GM12864 (cell line): ENCODE data around the gene WASHC4.
"Not testable (repeated sequence)": the region's sequence is repeated elsewhere in the genome, so short reads cannot be mapped to it uniquely, and the experiment has no call there.

Experiments used
- DNase-seq: peaks from one replicate; pipeline ENCODE4 v3.0.0-alpha.2; 2011; ENCODE audit warnings: low read depth
- H3K4me3 ChIP-seq: 2 replicates; pipeline ENCODE4 v1.5.1; 2011; ENCODE audit warnings: mild to moderate bottlenecking, low read depth, low read length, control low read depth
- TF ChIP-seq, protein P1 (sequence below): IDR thresholded peaks from 2 replicates; pipeline ENCODE4 v1.5.1; 2011; ENCODE audit warnings: low read depth, mild to moderate bottlenecking, moderate library complexity, low read length, control low read depth, inconsistent platforms; ENCODE audit errors: missing control alignments

The WASHC4 gene

DNA sequence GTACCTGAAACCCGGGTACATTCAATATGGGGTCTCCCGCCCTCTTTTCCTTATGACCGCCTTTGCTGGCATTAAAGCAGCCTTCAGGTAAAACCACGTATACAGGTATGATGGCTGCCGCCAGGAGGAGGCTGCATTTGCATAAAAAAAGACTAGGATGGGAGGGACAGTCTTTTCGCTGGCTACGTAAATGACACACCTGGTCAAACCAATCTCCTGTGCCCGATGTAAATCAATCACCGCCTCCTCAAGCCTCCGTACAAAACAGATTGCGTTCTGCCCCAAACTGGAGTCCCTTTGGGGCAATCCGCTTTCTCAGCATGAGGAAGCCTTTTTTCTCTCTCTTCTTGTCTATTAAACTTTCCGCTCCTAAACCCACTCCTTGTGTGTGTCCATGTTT is 15.2 kb upstream of the WASHC4 start:
- H3K4me3 ChIP-seq = no peak overlapping the region
- TF ChIP-seq, protein P1, sequence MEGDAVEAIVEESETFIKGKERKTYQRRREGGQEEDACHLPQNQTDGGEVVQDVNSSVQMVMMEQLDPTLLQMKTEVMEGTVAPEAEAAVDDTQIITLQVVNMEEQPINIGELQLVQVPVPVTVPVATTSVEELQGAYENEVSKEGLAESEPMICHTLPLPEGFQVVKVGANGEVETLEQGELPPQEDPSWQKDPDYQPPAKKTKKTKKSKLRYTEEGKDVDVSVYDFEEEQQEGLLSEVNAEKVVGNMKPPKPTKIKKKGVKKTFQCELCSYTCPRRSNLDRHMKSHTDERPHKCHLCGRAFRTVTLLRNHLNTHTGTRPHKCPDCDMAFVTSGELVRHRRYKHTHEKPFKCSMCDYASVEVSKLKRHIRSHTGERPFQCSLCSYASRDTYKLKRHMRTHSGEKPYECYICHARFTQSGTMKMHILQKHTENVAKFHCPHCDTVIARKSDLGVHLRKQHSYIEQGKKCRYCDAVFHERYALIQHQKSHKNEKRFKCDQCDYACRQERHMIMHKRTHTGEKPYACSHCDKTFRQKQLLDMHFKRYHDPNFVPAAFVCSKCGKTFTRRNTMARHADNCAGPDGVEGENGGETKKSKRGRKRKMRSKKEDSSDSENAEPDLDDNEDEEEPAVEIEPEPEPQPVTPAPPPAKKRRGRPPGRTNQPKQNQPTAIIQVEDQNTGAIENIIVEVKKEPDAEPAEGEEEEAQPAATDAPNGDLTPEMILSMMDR = no peak
- DNase-seq = no peak

GRCh38 chr12:105095338-105095737 is 12.2 kb upstream of the WASHC4 start:
- not testable (repeated sequence) for H3K4me3 ChIP-seq, DNase-seq

- TF ChIP-seq, protein P1 = no peak
- DNase-seq = no peak
- no peak overlapping the region for H3K4me3 ChIP-seq
Measured at GRCh38 chr12:105099356-105099755, 8.2 kb upstream of the WASHC4 start.

DNA sequence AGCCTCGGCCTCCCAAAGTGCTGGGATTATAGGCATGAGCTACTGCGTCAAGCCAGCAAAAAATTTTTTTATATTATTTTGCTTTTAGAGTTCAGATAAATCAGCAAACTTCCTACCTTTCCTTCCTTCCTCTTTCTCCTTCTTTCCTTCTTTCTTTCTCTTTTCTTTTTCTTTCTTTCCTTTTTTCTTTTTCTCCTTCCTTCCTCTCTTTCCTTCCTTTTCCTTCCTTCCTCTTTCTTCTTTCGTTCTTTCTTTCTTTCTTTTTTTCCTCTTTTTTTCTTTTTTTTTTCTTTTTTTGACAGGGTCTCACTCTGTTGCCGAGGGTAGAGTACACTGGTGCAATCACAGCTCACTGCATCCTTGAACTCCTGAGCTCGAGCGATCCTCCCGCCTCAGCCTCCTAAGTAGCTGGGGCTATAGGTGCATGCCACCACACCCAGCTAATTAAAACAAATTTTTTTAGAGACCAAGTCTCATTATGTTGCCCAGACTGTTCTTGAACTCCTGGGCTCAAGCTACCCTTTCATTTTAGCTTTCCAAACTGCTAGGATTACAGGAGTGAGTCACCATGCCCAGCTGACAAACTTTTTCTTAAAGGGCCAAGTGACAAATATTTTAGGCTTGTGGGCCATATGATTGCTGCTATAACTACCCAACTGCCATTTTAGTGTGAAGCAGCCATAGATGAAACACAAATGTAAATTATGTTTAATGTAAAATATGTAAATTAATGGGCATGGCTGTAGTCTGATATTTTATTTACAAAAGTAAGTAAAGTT is 7.1 kb upstream of the WASHC4 start:
- TF ChIP-seq, protein P1 = no peak
- no peak for DNase-seq

GRCh38 chr12:105100998-105101397 is 6.5 kb upstream of the WASHC4 start:
- TF ChIP-seq, protein P1 = no peak
- DNase-seq = no peak
- H3K4me3 ChIP-seq = no peak overlapping the region

More for the DNA sequence above, 7.1 kb upstream of the WASHC4 start:
- H3K4me3 ChIP-seq = no peak overlapping the region

- TF ChIP-seq, protein P1 = no peak
- no peak for DNase-seq
- H3K4me3 ChIP-seq = no peak overlapping the region
Measured at GRCh38 chr12:105102673-105103072, 4.9 kb upstream of the WASHC4 start.

GRCh38 chr12:105104762-105105161 is 2.8 kb upstream of the WASHC4 start:
- H3K4me3 ChIP-seq = no peak overlapping the region
- TF ChIP-seq, protein P1 = no peak
- no peak for DNase-seq
